DND-41 (cell line): Measurements from ENCODE around the gene PTPRN2.
"Not testable (repeated sequence)": the region's sequence is repeated elsewhere in the genome, so short reads cannot be mapped to it uniquely, and the experiment has no call there.

Experiments
- CTCF ChIP-seq: IDR thresholded peaks from 2 replicates; pipeline ENCODE4 v1.5.1; 2012; ENCODE audit warnings: borderline replicate concordance, low read length, moderate library complexity, mild to moderate bottlenecking; ENCODE audit not compliant: poor library complexity, severe bottlenecking; ENCODE audit errors: extremely low read depth
- EZH2 ChIP-seq: IDR thresholded peaks from 3 replicates; pipeline ENCODE4 v1.6.1; 2012; ENCODE audit warnings: borderline replicate concordance, low read depth, mild to moderate bottlenecking, moderate library complexity, low read length, inconsistent platforms; ENCODE audit not compliant: severe bottlenecking

DNA sequence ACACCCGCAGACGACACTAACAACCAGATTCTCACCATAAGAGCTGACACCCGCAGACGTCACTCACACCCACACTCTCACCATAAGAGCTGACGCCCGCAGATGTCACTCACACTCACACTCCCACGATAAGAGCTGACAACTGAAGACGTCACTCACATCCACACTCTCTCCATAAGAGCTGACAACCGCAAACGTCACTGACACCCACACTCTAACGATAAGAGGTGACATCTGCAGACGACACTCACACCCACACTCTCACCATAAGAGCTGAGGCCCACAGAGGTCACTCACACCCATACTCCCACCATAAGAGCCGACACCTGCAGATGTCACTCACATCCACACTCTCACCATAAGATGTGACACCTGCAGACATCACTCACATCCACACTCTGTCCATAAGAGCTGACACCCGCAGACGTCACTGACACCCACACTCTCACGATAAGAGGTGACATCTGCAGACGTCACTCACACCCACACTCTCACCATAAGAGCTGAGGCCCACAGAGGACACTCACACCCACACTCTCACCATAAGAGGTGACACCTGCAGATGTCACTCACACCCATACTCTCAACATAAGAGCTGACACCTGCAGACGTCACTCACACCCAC, 255.7 kb downstream of the PTPRN2 start:
- TF ChIP-seq CTCF, EZH2: not testable (repeated sequence)
